Activated CD8-positive, alpha-beta memory T cell treated with anti-CD3 and anti-CD28 coated beads, Interleukin-2, amount 10 ng/mL, durations not matched to agents 7 days and 5 days (primary cell): Measurements from ENCODE around the gene MID1. TPM values are rescaled to one million over a fixed set of nuclear protein-coding genes. Genes with fewer than 3 reads are reported as not detected.

Experiments
- ATAC-seq: fragments of 150-1000 bp; cut with Tn5 transposase; one replicate; pipeline ENCODE4 v1.10.0; 2021; ENCODE audit warnings: moderate library complexity
- CTCF ChIA-PET: fragments of 350-600 bp; sonication (Branson Sonifier 250); formaldehyde crosslinking; loops from one replicate; lab custom pipeline; 2021; ENCODE audit warnings: antibody characterized with exemption; lab: Charles Lee
- DNase-seq: peaks from one replicate; pipeline ENCODE4 v3.0.0-alpha.2; 2020
- H3K27ac Mint-ChIP-seq: one replicate; pipeline ENCODE4 v1.8.0; 2021; ENCODE audit warnings: mild to moderate bottlenecking, mixed read lengths
- H3K27me3 Mint-ChIP-seq: one replicate; pipeline ENCODE4 v1.8.0; 2021; ENCODE audit warnings: mixed read lengths
- H3K36me3 Mint-ChIP-seq: one replicate; pipeline ENCODE4 v1.8.0; 2021; ENCODE audit warnings: mild to moderate bottlenecking, mixed read lengths
- H3K4me1 Mint-ChIP-seq: one replicate; pipeline ENCODE4 v1.8.0; 2021; ENCODE audit warnings: mixed read lengths
- H3K4me3 Mint-ChIP-seq: one replicate; pipeline ENCODE4 v1.8.0; 2021; ENCODE audit warnings: mild to moderate bottlenecking, moderate library complexity, mixed read lengths
- H3K9me3 Mint-ChIP-seq: one replicate; pipeline ENCODE4 v1.8.0; 2022; ENCODE audit warnings: low read depth, mixed read lengths
- total RNA-seq, 2 experiments: library from RNA; stranded (reverse); gene quantifications; one replicate each; pipeline ENCODE4 v1.2.3, GENCODE V29; 2021

MID1 gene
- total RNA-seq, 2 experiments from 2014 or later = 0.20 to 0.33 TPM

DNA sequence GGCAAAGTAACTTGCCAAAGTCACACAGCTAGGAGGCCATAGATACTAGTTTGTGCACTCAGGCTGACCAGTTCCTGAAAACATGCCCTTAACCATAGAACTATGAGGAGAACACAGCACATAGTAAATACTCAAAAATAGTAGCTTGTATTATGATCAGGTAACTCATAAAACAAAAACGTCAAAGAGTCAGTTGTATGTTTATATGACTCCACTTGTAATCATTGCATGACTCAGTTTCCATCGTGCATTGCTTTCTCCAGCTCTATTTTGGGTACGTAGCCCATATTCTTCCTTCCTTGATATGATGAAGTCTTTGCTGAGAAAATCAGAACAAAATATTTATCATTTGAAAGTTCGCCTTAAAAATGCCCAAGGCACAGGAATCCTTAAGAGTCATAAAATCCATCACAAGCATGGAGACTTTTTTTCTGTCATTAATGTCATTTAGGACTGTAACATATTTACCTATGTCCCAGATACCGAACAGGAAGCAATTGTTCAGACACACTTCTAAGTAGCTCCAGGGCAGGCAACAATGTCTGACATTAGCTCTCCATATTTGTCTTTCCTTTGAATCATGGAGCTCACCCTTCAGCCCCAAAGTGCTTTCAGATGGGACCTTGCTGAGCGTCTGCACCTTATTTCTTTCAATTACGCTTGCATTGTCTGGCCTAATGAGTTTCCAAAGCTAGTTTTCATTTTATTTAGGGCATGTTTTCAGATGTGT is 11.2 kb upstream of the MID1 start:
- ATAC-seq (no peak), DNase-seq (no peak)
- H3K4me1 Mint-ChIP-seq = no peaks in the 10 kb centered on the region
- CTCF ChIA-PET = no interaction called here
- H3K4me3 Mint-ChIP-seq = no peak overlapping the region
- H3K27ac Mint-ChIP-seq = no peak overlapping the region
- no peaks in the 10 kb centered on the region for H3K27me3 Mint-ChIP-seq
- peaks cover 2% of the 10 kb centered on the region for H3K9me3 Mint-ChIP-seq
- no peaks in the 10 kb centered on the region for H3K36me3 Mint-ChIP-seq

DNA sequence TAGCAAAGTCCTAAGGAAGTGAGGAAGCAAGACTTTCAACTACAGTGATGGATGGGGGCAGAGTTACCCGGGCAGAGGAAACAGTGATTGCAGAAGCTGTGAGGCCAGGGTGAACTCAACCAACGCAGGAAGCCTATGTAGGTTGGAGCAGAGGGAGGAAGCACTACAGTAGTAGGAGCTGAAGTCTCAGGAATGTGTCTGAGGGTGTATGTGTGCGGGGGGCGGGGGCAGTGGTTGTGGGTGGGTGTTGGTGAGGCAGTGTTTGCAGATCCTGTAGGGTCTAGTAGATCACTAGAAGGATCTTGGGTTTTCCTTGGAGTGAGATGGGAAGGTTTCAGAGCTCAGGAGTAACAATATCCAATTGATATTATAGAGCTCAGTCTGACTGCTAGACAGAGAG is 9.9 kb upstream of the MID1 start:
- H3K27me3 Mint-ChIP-seq = no peaks in the 10 kb centered on the region
- H3K27ac Mint-ChIP-seq = no peak overlapping the region
- H3K36me3 Mint-ChIP-seq = no peaks in the 10 kb centered on the region
- H3K9me3 Mint-ChIP-seq = peaks cover 2% of the 10 kb centered on the region
- CTCF ChIA-PET = no interaction called here
- no peaks in the 10 kb centered on the region for H3K4me1 Mint-ChIP-seq
- ATAC-seq (no peak), DNase-seq (no peak)
- H3K4me3 Mint-ChIP-seq = no peak overlapping the region

DNA sequence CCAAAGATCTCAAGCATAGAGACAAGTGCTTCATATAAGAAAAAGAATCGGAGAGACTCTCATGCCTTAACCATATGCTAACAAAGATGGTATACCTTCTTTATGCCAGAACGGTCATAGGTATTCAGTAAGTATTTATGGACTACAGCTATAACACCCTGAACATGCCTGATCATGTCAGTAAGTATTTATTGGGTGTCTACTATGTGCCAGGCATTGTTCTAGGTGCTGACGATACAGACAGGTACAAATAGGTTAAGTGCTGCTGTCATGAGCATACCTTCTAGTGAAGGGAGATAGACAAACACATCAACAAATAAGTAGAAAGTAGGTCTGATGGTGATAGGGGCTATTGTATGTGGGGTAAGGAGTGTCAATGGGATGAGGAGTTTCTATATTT is 9.5 kb upstream of the MID1 start:
- H3K4me3 Mint-ChIP-seq = no peak overlapping the region

DNA sequence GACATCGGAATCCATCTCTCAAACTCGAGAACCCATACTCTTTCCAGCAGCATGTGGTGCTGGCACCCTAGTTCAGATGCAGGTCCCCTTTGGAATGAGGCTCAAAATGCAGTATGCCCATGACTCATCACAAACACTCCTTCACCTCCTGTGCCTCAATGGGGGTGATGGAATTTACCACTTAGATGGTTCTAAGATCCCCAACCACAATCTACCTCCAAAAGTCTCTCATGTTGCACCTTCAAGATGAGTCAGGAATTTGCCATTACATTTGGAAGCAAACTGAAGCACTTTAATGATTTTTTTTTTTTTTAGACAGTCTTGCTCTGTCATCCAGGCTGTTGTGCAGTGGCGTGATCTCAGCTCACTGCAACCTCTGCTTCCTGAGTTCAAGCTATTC is 8.5 kb upstream of the MID1 start:
- DNase-seq = no peak
- peaks cover 2% of the 10 kb centered on the region for H3K9me3 Mint-ChIP-seq
- CTCF ChIA-PET = no interaction called here
- ATAC-seq = no peak
- no peaks in the 10 kb centered on the region for H3K36me3 Mint-ChIP-seq
- no peaks in the 10 kb centered on the region for H3K27me3 Mint-ChIP-seq
- H3K4me3 Mint-ChIP-seq = no peak overlapping the region
- no peak overlapping the region for H3K27ac Mint-ChIP-seq
- H3K4me1 Mint-ChIP-seq = no peaks in the 10 kb centered on the region

More for the DNA sequence above, 9.5 kb upstream of the MID1 start:
- H3K36me3 Mint-ChIP-seq = no peaks in the 10 kb centered on the region
- ATAC-seq (no peak), DNase-seq (no peak)
- H3K4me1 Mint-ChIP-seq = no peaks in the 10 kb centered on the region
- peaks cover 2% of the 10 kb centered on the region for H3K9me3 Mint-ChIP-seq
- CTCF ChIA-PET = no interaction called here
- no peaks in the 10 kb centered on the region for H3K27me3 Mint-ChIP-seq
- H3K27ac Mint-ChIP-seq = no peak overlapping the region

DNA sequence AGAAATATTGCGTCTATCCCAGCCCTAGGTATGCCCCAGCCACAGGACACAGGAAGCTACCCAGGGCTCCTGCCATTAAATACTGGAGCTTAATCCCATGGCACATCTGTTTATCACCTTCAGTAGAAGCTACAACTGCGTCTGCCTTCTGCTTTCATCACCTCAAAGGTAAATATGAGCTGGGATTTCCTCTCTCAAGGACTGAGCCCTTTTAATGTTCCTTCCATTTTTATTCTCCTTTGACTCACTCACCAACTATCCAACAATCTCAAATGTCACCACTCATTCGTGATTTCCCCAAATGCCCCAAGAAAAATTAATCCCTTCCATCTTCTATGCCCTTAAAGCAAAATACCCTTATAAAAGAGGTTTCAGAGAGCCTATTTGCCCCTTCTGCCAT is 1.8 kb upstream of the MID1 start:
- Mint-ChIP-seq H3K27ac (no peak overlapping the region), H3K4me1 (peaks cover 4% of the 10 kb centered on the region), H3K9me3 (no peaks in the 10 kb centered on the region), H3K36me3 (no peaks in the 10 kb centered on the region), H3K27me3 (peaks cover 47% of the 10 kb centered on the region), H3K4me3 (no peak overlapping the region)
- ATAC-seq (no peak), DNase-seq (no peak)
- CTCF ChIA-PET = no interaction called here

DNA sequence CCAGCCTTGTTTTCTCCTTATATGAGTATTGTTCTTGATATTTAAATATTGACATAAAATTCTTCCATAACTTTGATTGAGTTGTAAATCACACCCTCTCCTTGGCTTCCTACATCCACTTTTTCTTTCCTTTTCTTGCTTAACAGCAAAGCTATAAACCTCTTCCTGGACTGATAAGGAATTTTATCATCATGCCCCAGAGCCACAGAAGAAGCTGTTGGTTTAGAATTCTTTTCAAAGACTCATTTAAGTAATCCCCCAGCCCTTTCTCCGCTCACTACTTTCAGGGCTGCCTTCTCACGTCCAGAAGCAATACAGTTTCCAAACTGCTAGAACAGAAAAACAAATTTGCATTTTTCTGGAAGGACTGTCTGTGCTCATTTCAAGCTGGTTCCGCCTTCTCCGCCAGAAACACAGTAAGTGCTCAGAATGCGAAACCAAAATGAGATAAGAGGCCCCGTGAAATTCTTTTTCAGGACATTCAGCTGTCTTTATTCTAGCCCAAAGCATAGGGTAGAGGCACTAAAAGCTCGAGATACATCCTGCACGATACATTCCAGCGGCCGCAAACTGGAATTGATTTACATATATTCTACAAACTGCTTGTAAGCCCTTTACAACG is 849 bp downstream of the MID1 start:
- no peak overlapping the region for H3K27ac Mint-ChIP-seq
- no peak overlapping the region for H3K4me3 Mint-ChIP-seq
- no peak for DNase-seq
- H3K4me1 Mint-ChIP-seq = peaks cover 4% of the 10 kb centered on the region
- H3K27me3 Mint-ChIP-seq = peaks cover 53% of the 10 kb centered on the region
- CTCF ChIA-PET = no interaction called here
- ATAC-seq = no peak
- H3K9me3 Mint-ChIP-seq = no peaks in the 10 kb centered on the region
- H3K36me3 Mint-ChIP-seq = no peaks in the 10 kb centered on the region

DNA sequence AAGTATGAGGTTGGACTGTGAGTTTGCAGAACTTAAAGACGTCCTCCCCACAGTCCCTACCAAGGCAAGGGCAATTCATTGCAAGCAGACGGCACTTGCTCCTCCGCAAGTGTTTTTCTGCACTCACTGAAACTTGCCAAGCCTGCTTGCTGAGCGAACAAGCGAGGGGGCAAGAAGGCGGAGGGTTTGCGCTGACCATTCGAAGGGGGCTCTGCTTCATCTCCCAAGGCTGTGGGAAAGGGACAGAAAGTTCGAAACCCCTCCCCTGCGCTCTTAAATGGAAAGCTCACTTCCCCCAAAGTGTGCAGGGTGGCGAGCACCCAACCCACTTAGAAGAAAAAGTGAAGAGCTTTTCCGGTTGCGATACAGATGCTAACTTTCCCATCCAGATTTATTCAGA is 1.4 kb downstream of the MID1 start:
- Mint-ChIP-seq H3K4me3 (no peak overlapping the region), H3K27ac (no peak overlapping the region), H3K9me3 (no peaks in the 10 kb centered on the region), H3K27me3 (peaks cover 53% of the 10 kb centered on the region), H3K4me1 (peaks cover 4% of the 10 kb centered on the region), H3K36me3 (no peaks in the 10 kb centered on the region)
- ATAC-seq (no peak), DNase-seq (no peak)
- CTCF ChIA-PET = no interaction called here

DNA sequence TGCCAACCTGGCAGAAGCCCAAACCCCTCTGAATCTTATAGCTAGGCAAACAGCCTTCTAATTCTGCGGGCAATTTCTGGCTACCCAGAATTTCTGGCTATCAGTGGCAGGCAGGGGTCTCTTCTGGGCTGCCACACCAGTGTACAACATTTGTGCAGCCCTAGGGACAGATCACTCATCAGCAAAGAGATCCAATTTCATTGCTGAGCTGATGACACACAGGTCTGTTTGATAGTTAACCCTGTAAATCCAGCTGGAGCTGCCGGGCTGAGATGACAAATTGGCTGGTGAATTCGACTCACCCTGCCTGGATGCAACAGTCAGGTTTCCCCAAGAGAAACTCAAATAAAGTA is 2.4 kb downstream of the MID1 start:
- Mint-ChIP-seq H3K4me3 (no peak overlapping the region), H3K36me3 (no peaks in the 10 kb centered on the region), H3K9me3 (no peaks in the 10 kb centered on the region), H3K27ac (no peak overlapping the region), H3K27me3 (peaks cover 53% of the 10 kb centered on the region), H3K4me1 (peaks cover 4% of the 10 kb centered on the region)
- DNase-seq (no peak), ATAC-seq (no peak)
- CTCF ChIA-PET = interaction anchor here (1.0 kb wide), 1 partner anchor 427 kb away, joined by 4 read pairs; no protein-coding TSS in a partner anchor

DNA sequence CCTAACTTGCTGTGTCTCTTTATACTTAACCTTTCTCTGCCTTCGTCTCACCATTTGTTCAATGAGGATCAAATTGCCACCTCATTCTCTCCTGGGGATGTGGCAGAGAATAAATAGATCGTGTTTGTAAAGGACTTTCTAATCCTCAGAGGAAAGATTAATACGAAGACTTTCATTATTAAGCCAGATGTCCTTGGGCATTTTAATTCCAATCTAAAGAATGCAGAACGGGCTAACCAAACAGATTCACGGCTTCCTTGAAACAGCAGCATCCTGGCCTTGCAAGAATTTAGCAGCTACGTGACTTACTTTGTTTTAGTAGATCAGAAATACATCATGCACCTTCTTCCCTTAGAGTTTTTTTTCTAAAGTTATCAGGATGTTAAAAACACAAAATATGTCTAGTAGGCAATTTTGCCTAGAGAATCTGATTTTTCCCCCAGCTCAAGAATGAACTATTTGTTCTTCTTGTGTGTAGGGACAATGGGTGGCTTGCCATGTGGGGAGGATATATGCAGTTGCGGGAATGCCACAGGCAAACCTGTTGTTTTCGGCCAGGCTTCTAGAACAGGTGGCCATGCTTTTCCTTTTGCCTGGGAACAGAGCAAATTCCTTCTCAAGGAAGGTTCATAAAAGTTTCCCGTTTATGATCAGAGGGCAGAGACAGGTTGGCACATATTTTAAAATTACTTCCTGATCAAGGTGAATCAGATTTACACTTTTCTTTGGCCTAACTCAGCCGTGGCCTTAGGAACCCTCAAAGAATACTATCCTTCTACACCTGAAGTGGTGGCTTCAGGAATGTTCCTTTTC is 3.0 kb downstream of the MID1 start:
- Mint-ChIP-seq H3K4me3 (no peak overlapping the region), H3K9me3 (no peaks in the 10 kb centered on the region), H3K27me3 (peaks cover 52% of the 10 kb centered on the region), H3K4me1 (peaks cover 4% of the 10 kb centered on the region), H3K36me3 (no peaks in the 10 kb centered on the region), H3K27ac (no peak overlapping the region)
- no peak for ATAC-seq
- CTCF ChIA-PET = interaction anchor here (1.0 kb wide), 1 partner anchor 427 kb away, joined by 4 read pairs; no protein-coding TSS in a partner anchor
- DNase-seq = no peak

DNA sequence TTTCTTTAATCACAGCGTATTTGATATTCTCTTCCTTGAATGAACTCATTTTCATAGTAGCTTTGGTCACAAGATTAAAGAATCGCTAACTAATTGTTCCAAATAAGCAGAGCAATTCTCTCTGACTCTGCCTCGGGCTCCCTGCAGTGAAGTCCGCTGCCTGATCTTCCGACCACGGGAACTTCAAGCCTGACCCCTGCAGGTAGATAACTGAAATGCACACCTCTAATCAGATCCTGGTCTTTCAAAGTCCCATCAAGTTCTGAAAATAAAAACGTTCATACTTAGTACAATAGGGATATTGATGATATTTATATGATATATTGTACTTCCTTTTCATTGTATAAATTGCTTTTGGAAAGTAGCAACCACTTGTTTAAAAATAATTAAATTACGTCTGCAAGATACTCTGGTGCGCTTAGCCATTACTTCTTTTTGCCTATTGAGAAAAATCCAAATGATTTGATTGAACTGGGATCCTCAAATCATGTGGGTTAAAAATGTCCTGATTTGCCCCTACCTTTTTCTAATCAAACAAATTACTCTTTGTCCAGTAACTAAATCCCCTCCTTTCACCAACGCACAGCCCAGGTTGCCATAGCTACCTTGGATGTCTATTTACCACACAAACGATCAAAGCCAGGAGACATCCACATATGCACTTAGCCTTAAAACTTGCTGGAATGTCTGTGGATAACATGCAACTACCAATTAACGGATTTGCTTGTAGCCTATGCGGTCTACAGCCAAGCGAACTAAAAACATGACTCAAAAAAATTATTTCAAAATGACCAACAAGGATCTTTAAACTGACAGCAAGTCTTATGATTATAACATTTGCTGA is 4.2 kb downstream of the MID1 start:
- CTCF ChIA-PET = interaction anchor here (1.9 kb wide), 1 partner anchor 426 kb away, joined by 6 read pairs; no protein-coding TSS in a partner anchor
- ATAC-seq (no peak), DNase-seq (no peak)
- Mint-ChIP-seq H3K4me3 (no peak overlapping the region), H3K4me1 (peaks cover 4% of the 10 kb centered on the region), H3K9me3 (no peaks in the 10 kb centered on the region), H3K27ac (no peak overlapping the region), H3K36me3 (no peaks in the 10 kb centered on the region), H3K27me3 (peaks cover 45% of the 10 kb centered on the region)

DNA sequence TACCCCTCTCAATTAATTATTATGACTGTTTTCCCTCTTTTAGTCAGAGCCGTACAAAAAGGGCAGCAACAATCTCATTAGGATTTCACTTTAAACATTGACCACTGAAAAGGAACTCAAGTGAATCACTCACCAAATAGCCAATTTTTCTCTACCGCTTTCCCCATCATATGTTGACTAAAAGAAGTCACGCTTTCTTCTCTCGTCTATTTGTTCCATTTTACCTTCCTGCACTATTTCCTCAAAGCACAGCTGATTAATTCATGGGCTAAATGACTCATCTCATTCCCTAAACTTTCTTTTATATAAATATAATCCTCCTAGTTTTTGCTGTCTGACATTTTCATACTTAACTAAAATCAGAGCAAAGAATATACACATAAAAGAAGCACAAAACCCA is 8.2 kb downstream of the MID1 start:
- no peak overlapping the region for H3K4me3 Mint-ChIP-seq
- no peaks in the 10 kb centered on the region for H3K9me3 Mint-ChIP-seq
- CTCF ChIA-PET = no interaction called here
- H3K27ac Mint-ChIP-seq = no peak overlapping the region
- DNase-seq (no peak), ATAC-seq (no peak)
- no peaks in the 10 kb centered on the region for H3K4me1 Mint-ChIP-seq
- H3K27me3 Mint-ChIP-seq = peaks cover 6% of the 10 kb centered on the region
- no peaks in the 10 kb centered on the region for H3K36me3 Mint-ChIP-seq

DNA sequence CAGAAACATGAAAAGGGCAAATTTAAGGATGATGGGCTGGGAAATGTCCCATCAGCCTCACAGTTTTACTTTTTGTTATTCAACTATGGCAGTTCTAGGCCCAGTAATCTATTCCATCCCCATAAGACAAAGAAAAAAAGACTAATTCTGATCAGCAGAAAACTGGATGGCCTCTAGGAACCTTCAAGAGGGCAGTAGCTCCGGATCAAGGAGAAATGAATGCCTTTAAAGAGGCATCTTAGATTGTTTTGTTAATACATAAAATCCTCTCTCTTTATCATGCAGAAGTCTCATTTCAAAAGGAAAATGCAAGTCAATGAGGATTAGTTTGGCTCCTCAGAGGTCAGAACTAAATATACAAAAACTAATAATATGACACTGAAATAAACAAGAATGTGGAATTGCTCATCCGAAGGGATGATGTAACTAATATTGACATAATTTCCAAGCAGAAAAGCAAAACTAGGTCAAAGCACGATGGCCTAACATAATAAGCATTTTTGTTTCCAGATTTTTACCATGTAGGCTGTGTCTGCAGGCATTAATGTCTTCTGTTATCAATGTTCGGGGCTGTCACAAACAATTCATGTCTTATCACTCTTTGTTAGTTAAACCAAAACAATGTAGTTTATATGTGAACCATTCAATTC is 8.8 kb downstream of the MID1 start:
- CTCF ChIA-PET = no interaction called here
- no peaks in the 10 kb centered on the region for H3K36me3 Mint-ChIP-seq
- no peak for DNase-seq
- H3K27me3 Mint-ChIP-seq = peaks cover 3% of the 10 kb centered on the region
- no peaks in the 10 kb centered on the region for H3K9me3 Mint-ChIP-seq
- H3K4me3 Mint-ChIP-seq = no peak overlapping the region
- no peak for ATAC-seq
- no peaks in the 10 kb centered on the region for H3K4me1 Mint-ChIP-seq
- no peak overlapping the region for H3K27ac Mint-ChIP-seq

DNA sequence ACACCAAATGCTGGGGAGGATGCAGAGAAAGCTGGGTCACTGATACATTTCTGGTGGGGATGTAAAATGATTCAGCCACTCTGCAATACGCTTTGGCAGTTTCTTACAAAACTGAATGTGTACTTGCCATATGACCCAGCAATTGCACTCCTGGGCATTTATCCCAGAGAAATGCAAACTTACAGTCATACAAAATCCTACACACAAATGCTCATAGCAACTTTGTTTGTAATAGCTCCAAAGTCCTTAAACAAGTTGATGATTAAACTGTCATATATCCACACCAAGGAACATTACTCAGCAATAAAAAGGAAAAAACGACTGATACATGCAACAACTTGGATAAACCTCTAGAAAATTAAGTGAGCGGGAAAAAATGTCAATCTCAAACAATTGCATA is 12.3 kb downstream of the MID1 start:
- no peaks in the 10 kb centered on the region for H3K36me3 Mint-ChIP-seq

More for the DNA sequence above, 12.3 kb downstream of the MID1 start:
- H3K4me1 Mint-ChIP-seq = no peaks in the 10 kb centered on the region
- no peak for DNase-seq
- no peaks in the 10 kb centered on the region for H3K27me3 Mint-ChIP-seq
- no peak overlapping the region for H3K27ac Mint-ChIP-seq
- no peaks in the 10 kb centered on the region for H3K9me3 Mint-ChIP-seq
- no peak overlapping the region for H3K4me3 Mint-ChIP-seq
- no peak for ATAC-seq
- CTCF ChIA-PET = no interaction called here
